Natural killer cell (primary cell): Measurements from ENCODE around the gene SAMD14. TPM values are rescaled to one million over a fixed set of nuclear protein-coding genes. Genes with fewer than 3 reads are reported as not detected.

Experiments used
- ATAC-seq, 3 donors: fragments of 150-1000 bp in 2 of 3; fragments of 200-7000 bp in 1 of 3; cut with Tn5 transposase; 1 replicate in 1 of 3; 2 replicates in 2 of 3; pipeline ENCODE4 v1.10.0; 2021; ENCODE audit warnings: mild to moderate bottlenecking in 2 of 3, moderate library complexity in 2 of 3
- DNase-seq, 2 donors: peaks; one replicate each; pipeline versions ENCODE4 v3.0.0 to v3.0.0-alpha.2; 2013 to 2021; ENCODE audit warnings: mixed read lengths in 1 of 2
- H3K27ac ChIP-seq: one replicate; pipeline ENCODE4 v1.5.1; 2013; ENCODE audit warnings: mild to moderate bottlenecking, low read length
- H3K27me3 ChIP-seq: one replicate; pipeline ENCODE4 v1.6.1; 2013; ENCODE audit warnings: low read length; ENCODE audit not compliant: control insufficient read depth, insufficient read depth
- H3K36me3 ChIP-seq: one replicate; pipeline ENCODE4 v1.6.1; 2013; ENCODE audit warnings: low read length; ENCODE audit not compliant: control insufficient read depth, insufficient read depth
- H3K4me1 ChIP-seq: one replicate; pipeline ENCODE4 v1.6.1; 2013; ENCODE audit warnings: low read length; ENCODE audit not compliant: control insufficient read depth, insufficient read depth
- H3K4me3 ChIP-seq: one replicate; pipeline ENCODE4 v1.5.1; 2013; ENCODE audit warnings: low read length
- H3K9me3 ChIP-seq: one replicate; pipeline ENCODE4 v1.6.1; 2013; ENCODE audit warnings: low read length; ENCODE audit not compliant: control insufficient read depth, insufficient read depth
- H3K27ac Mint-ChIP-seq, 2 donors: one replicate each; pipeline ENCODE4 v1.8.0; 2022; ENCODE audit warnings: mild to moderate bottlenecking in 2 of 2, mixed read lengths in 2 of 2, moderate library complexity in 1 of 2
- H3K27me3 Mint-ChIP-seq, 2 donors: one replicate each; pipeline ENCODE4 v1.8.0; 2022; ENCODE audit warnings: low read depth in 2 of 2, mixed read lengths in 2 of 2
- H3K36me3 Mint-ChIP-seq: one replicate; pipeline ENCODE4 v1.8.0; 2022; ENCODE audit warnings: mixed read lengths
- H3K4me1 Mint-ChIP-seq, 2 donors: one replicate each; pipeline ENCODE4 v1.8.0; 2022; ENCODE audit warnings: mixed read lengths in 2 of 2
- H3K4me3 Mint-ChIP-seq: one replicate; pipeline ENCODE4 v1.8.0; 2022; ENCODE audit warnings: mild to moderate bottlenecking, moderate library complexity, mixed read lengths
- H3K9me3 Mint-ChIP-seq, 2 donors: one replicate each; pipeline ENCODE4 v1.8.0; 2022; ENCODE audit warnings: mixed read lengths in 2 of 2
- CTCF ChIP-seq: fragments of 200-600 bp; IDR thresholded peaks from one replicate; pipeline ENCODE4 v1.8.0; 2022; ENCODE audit warnings: antibody characterized with exemption
- WGBS: methylation state at CpG from one replicate; pipeline ENCODE4 v1.1.7; 2013; ENCODE audit warnings: missing lambda C conversion rate; ENCODE audit not compliant: insufficient coverage; 5-methylcytosine and 5-hydroxymethylcytosine counted together
- intact Hi-C: fragments of 100-400 bp; cut with micrococcal nuclease; formaldehyde crosslinking; loops from one replicate; pipeline ENCODE4 v1.14.2; 2022
- total RNA-seq, 4 donors: library from RNA; stranded (reverse); fragments of 120-200 nt in 1 of 4; gene quantifications; one replicate each; pipeline versions ENCODE4 v1.2.3 to v1.2.4, GENCODE V29; 2013 to 2022

The SAMD14 gene
- total RNA-seq, 3 donors from 2014 or later (not counting 1 experiment from before 2014, with no cell fraction given) = 1.1 to 2.1 (median 1.5) TPM

DNA sequence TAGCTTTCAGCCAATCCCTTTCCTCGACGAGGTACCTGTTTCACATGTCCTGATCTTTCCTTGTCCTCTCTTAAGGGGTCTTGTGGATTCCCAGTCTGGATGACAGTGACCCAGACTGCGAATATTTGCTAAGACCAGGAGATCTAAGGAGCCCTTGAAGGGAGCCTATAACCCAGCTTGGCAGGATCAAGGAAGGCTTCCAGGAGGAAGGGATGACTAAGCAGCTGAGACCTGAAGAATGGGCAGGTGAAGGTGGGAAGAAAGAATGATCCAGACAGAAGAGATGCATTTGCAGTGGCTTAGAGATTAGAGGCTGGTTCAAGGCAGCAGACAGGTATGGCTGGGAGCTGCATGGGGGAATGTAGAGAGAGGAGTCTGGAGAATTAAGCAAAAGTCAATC, 36.7 kb downstream of the SAMD14 start:
- TF ChIP-seq CTCF = no peak
- no peak for DNase-seq
- Mint-ChIP-seq H3K4me1 (peaks cover 26 to 37% of the 10 kb centered on the region in 2 donors), H3K4me3 (no peak overlapping the region), H3K27ac (peak overlapping the region; percentile 96 to 98), H3K9me3 (no peaks in the 10 kb centered on the region), H3K27me3 (peaks cover 0 to 4% of the 10 kb centered on the region in 2 donors), H3K36me3 (no peaks in the 10 kb centered on the region)
- Histone ChIP-seq H3K36me3 (peaks cover 2% of the 10 kb centered on the region), H3K27me3 (no peaks in the 10 kb centered on the region), H3K9me3 (no peaks in the 10 kb centered on the region), H3K4me1 (peaks cover 20% of the 10 kb centered on the region), H3K4me3 (no peak overlapping the region), H3K27ac (no peak overlapping the region)
- ATAC-seq = no peak
- intact Hi-C loops = loop anchor here (10.0 kb wide), 1 partner anchor 202 kb away; no protein-coding TSS in a partner anchor
- WGBS = 98% methylated on average over 3 of the region's 3 CpGs

GRCh38 chr17:50091918-50092285, 38.1 kb downstream of the SAMD14 start:
- Mint-ChIP-seq H3K4me1 (peaks cover 23 to 30% of the 10 kb centered on the region in 2 donors), H3K27me3 (peaks cover 0 to 4% of the 10 kb centered on the region in 2 donors), H3K9me3 (no peaks in the 10 kb centered on the region), H3K4me3 (no peak overlapping the region), H3K36me3 (no peaks in the 10 kb centered on the region), H3K27ac (no peak overlapping the region)
- 79% methylated on average over 2 of the region's 2 CpGs for WGBS
- intact Hi-C loops = loop anchor here (10.0 kb wide), 1 partner anchor 203 kb away; no protein-coding TSS in a partner anchor
- no peak for ATAC-seq
- no peak overlapping the region for H3K27ac ChIP-seq
- no peaks in the 10 kb centered on the region for H3K27me3 ChIP-seq
- TF ChIP-seq CTCF = no peak
- H3K4me1 ChIP-seq = peaks cover 16% of the 10 kb centered on the region
- H3K36me3 ChIP-seq = no peaks in the 10 kb centered on the region
- H3K4me3 ChIP-seq = no peak overlapping the region
- no peak for DNase-seq
- no peaks in the 10 kb centered on the region for H3K9me3 ChIP-seq

DNA sequence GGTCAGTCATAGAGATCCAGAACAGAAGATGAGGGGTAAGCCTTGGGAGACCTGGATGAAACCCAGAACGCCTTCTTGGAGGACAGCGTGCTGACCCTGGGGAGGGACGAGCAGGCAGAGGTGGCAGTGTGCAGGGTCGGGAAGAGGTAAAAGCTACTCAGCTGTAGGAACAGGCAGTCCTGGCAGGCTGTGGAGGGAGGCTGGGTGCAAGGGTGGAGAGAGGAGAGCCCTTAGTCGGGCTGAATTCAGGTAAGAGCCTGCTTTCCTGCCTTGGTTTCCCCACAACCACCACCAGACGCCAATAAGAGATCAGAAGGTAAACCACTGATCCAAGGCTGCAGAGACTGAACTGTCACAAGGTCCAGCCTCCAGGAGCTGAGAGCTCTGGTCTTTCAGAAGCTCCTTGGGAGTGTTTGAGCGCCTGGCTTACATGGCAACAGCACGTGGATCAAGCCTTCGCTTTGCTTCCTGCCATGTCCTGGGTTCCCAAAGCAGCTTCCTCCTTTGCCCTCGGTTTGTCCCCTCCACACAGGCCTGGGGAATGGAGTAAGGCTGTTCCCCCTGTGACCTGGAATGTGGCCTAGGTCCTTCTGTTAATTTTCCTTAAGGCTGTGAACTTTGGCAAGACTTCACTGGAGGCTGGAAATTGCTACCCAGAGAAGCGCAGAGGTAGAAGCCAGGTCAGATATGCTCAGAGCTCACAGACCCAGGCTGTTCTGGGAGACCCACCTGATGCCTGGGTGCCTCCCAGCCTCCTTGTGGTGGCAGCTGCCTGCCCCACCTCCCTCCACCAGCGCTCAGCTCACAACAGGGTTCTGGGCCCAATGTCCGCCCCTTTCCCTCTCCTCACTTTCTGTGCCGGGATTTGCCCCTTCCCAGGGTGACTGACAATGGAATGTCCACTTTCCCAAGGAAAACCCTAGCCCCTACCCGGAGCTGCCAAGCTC, 38.7 kb downstream of the SAMD14 start:
- Mint-ChIP-seq H3K4me1 (peaks cover 21 to 24% of the 10 kb centered on the region in 2 donors), H3K27ac (no peak overlapping the region), H3K9me3 (no peaks in the 10 kb centered on the region), H3K27me3 (peaks cover 0 to 4% of the 10 kb centered on the region in 2 donors), H3K4me3 (no peak overlapping the region), H3K36me3 (no peaks in the 10 kb centered on the region)
- Histone ChIP-seq H3K27ac (no peak overlapping the region), H3K9me3 (no peaks in the 10 kb centered on the region), H3K27me3 (no peaks in the 10 kb centered on the region), H3K36me3 (no peaks in the 10 kb centered on the region), H3K4me3 (no peak overlapping the region), H3K4me1 (peaks cover 10% of the 10 kb centered on the region)
- intact Hi-C loops = loop anchor here (10.0 kb wide), 1 partner anchor 204 kb away; no protein-coding TSS in a partner anchor
- 84% methylated on average over 14 of the region's 15 CpGs for WGBS
- no peak for DNase-seq
- ATAC-seq = no peak
- TF ChIP-seq CTCF = no peak
